Astrocyte of the spinal cord (primary cell): ENCODE data around the gene ERG28.

Experiments used
- DNase-seq: peaks from one replicate; pipeline ENCODE4 v3.0.0; 2011; ENCODE audit warnings: low read depth, low spot score
- H3K4me3 ChIP-seq: 2 replicates; pipeline ENCODE4 v1.5.1; 2011; ENCODE audit warnings: low read depth, mild to moderate bottlenecking, low read length, moderate library complexity
- in situ Hi-C: cut with HindIII; loops from 2 replicates; pipeline ENCODE4 v1.10.0; 2017; ENCODE audit warnings: low sequenced_read_pairs
- TF ChIP-seq, protein P1 (sequence below): IDR thresholded peaks from 2 replicates; pipeline ENCODE4 v1.5.1; 2012; ENCODE audit warnings: low read depth, mild to moderate bottlenecking, low read length, inconsistent platforms

The ERG28 gene

DNA sequence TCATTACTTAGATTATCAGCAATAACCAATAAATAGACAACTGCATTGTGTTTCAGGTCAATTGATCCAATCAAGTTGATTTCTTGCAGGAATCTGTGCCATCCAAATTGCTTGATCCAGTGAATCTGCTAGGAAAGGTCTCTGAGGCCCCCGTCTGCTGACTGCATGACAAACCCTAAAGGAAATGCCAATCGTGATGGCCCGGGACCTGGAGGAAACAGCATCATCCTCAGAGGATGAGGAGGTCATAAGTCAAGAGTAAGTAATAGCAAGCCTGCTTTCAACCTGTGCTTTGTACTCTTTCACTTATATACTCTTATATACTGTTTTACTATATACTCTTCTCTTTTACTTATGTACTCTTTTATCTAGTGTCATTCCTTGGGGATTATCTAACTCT is 2.3 kb upstream of the ERG28 start:
- H3K4me3 ChIP-seq, result no peak overlapping the region
- TF ChIP-seq, protein P1, sequence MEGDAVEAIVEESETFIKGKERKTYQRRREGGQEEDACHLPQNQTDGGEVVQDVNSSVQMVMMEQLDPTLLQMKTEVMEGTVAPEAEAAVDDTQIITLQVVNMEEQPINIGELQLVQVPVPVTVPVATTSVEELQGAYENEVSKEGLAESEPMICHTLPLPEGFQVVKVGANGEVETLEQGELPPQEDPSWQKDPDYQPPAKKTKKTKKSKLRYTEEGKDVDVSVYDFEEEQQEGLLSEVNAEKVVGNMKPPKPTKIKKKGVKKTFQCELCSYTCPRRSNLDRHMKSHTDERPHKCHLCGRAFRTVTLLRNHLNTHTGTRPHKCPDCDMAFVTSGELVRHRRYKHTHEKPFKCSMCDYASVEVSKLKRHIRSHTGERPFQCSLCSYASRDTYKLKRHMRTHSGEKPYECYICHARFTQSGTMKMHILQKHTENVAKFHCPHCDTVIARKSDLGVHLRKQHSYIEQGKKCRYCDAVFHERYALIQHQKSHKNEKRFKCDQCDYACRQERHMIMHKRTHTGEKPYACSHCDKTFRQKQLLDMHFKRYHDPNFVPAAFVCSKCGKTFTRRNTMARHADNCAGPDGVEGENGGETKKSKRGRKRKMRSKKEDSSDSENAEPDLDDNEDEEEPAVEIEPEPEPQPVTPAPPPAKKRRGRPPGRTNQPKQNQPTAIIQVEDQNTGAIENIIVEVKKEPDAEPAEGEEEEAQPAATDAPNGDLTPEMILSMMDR, result no peak
- no peak for DNase-seq
- in situ Hi-C loops, result no loop called here

DNA sequence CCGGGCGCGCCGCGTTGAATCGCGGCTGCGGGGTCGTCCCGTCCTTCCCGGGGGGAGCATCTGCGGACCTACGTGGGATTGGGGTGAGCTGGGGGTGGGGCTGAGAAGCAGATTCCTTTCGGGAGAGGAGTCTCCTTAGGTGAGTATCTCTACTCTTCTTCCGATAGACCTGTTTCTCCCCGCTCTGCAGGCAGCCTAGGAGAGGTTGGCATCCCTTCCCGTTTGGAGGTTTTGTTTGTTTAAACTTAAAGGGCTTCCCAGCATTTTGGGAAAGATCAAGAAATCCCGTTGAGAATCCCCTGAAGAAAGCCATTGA is 781 bp upstream of the ERG28 start:
- DNase-seq, result no peak
- H3K4me3 ChIP-seq, result peak overlapping the region; percentile 94
- in situ Hi-C loops, result no loop called here
- TF ChIP-seq, protein P1, result no peak

DNA sequence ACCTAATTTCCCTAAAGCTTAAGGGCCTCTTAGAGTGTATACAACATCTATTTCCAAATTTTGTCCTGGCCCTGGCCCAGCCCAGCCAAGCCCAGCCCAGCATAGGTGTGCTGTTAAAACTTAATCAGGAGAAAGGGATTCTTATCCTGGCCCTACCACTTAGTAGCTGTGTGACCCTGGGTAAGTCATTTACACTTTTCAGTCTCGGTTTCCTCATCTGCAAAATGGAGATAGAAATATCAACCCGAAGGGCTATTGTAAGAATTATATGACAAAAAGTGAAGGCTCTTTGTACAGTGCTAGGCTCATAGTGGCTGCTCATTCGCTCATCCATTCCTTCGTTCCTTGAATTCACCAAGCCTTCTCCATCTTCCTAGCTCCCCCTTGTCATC is 442 bp downstream of the ERG28 start:
- TF ChIP-seq, protein P1, result no peak
- in situ Hi-C loops, result no loop called here
- no peak for DNase-seq
- peak overlapping the region; percentile 94 for H3K4me3 ChIP-seq

DNA sequence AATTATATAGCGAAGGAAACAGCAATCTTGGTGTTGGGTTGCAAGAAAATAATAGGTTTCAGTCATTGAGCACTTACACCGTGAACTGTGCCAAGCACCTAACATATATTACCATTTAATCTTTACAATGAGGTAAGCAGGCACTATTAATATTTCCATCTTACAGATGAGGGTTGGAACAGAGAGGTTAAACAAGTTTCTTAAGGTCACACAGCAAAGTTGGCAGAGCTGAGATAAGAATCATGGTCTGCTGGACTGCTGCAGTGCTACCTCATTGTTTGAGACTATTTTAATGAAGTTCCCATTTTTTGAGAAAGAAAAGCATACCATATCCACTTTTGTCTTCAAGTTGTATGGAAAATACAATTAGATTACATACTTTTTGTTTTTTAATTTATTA is 1.7 kb downstream of the ERG28 start:
- no peak for DNase-seq
- no peak overlapping the region for H3K4me3 ChIP-seq
- in situ Hi-C loops, result no loop called here
- TF ChIP-seq, protein P1, result no peak

DNA sequence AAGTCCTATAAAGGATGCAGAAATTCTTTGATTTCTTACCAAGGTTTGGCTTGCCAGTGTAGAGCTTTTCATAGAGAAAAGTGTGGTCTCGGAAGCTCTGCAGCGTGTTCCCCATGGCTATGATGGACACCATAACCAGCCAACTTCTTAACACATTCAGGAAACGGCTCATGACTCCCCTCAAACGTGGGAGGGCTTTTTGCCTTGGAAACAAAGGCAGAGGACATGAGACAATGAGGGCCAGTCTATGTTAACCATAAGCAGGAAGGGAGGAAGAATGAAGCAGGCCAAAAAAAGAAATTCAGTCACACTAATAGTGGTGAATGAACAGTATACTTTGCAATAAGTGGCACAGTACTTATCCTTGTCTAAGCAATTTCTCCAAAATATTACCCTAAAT is 3.3 kb downstream of the ERG28 start:
- no peak for DNase-seq
- no peak overlapping the region for H3K4me3 ChIP-seq
- TF ChIP-seq, protein P1, result no peak
- in situ Hi-C loops, result no loop called here

DNA sequence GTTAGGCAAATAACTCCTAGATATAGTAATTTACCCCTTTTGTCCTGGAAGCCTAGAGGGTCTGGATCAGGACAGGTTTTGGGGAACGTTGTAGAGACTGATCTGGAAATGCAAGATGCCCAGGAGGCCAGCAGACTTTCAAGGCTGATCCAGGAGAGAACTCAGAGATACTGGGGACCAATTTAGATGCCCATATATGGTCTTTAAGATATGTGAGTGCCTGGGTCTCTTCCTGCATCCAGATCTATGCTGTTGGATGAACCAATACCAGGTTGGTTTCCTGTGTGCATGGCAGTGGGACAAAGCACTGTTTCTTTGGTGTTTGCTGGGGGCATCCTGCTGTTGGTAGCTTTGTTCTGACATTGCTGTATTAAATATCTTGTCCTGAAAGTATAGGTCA is 5.4 kb downstream of the ERG28 start:
- in situ Hi-C loops, result no loop called here
- no peak for DNase-seq
- no peak overlapping the region for H3K4me3 ChIP-seq
- TF ChIP-seq, protein P1, result no peak

DNA sequence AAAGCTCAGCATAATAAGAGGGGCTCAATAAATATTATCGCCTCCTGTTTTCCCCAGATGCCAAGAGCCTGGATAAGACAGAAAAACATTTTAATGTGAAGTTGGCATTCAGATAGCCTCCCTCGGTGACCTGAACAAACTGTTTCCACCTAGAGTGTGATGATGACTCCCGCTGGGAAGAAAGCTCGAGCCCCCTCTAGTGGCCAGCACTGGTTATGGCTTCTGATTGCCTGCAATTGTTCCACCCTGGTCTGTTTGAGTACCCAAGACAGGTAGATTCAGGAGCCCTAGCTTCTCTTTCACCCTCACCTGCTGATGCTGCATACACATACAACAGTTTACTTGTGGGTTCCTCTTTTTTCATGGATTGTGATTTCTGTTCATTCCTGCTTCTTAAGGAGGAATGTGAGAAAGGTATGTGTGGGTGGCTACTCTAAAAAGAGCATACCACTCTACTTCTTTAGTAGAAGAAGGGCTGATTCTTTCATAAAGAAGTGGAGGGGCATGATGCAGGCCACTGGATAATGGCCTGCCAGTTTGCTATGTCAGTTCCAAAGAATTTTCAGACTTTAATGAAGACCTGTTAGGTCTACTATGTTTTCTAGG is 6.4 kb downstream of the ERG28 start:
- DNase-seq, result peak; percentile 66
- H3K4me3 ChIP-seq, result no peak overlapping the region
- TF ChIP-seq, protein P1, result peak; percentile 96
- in situ Hi-C loops, result no loop called here
